Measurements from ENCODE around the gene NAA25.

DNA sequence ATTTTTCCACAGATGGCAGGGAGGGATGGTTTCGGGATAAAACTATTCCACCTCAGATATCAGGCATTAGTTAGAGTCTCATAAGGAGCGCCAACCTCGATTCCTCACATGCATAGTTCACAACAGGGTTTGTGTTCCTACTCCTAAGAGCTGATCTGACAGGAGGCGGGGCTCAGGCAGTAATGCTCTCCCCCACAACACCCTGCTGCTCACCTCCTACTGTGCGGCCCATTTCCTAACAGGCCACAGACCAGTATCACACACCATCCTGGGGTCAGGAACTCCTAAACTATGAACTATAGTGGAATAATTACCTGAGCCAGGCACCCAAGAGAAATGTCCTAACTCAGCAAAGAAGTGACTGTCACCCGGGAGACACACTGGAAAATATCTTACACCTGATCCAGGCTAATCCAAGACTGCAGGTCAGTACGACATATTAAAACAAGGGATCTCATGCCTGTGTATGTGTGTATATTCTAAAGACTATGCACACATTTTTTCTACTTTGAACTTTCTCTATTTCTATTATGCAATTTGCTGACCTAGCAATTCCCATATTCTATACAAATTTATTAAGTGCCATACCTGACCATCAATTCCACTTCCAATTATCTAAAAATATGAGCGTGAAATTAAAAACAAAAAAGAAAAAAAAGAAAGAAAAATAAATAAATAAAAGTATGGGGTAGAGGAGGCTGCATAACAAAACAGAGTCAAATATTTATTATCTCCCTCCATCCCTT is 4.7 kb downstream of the NAA25 start:
- TF ChIP-seq, protein P1, sequence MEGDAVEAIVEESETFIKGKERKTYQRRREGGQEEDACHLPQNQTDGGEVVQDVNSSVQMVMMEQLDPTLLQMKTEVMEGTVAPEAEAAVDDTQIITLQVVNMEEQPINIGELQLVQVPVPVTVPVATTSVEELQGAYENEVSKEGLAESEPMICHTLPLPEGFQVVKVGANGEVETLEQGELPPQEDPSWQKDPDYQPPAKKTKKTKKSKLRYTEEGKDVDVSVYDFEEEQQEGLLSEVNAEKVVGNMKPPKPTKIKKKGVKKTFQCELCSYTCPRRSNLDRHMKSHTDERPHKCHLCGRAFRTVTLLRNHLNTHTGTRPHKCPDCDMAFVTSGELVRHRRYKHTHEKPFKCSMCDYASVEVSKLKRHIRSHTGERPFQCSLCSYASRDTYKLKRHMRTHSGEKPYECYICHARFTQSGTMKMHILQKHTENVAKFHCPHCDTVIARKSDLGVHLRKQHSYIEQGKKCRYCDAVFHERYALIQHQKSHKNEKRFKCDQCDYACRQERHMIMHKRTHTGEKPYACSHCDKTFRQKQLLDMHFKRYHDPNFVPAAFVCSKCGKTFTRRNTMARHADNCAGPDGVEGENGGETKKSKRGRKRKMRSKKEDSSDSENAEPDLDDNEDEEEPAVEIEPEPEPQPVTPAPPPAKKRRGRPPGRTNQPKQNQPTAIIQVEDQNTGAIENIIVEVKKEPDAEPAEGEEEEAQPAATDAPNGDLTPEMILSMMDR (IDR thresholded peaks at IDR 0.05), result no peak
- no peak for TF ChIP-seq POLR2A (IDR thresholded peaks at IDR 0.05)
